HG02678 (cell line): Measurements from ENCODE around the gene HLA-E.

Experiments
- ATAC-seq: cut with Tn5 transposase; IDR thresholded peaks from one replicate; pipeline ENCODE4 v1.9.1; 2021; ENCODE audit warnings: mild to moderate bottlenecking, moderate library complexity; ENCODE audit not compliant: unreplicated experiment

Gene HLA-E

GRCh38 chr6:30533460-30534294 is 44.4 kb downstream of the HLA-E start:
- no peak for ATAC-seq

- ATAC-seq: no peak
Observed at GRCh38 chr6:30537931-30538330, 48.6 kb downstream of the HLA-E start.

GRCh38 chr6:30541515-30542403 is 52.5 kb downstream of the HLA-E start:
- ATAC-seq: no peak

GRCh38 chr6:30542404-30542725 is 53.1 kb downstream of the HLA-E start:
- ATAC-seq: no peak

- ATAC-seq: no peak
Observed at GRCh38 chr6:30542915-30543314, 53.6 kb downstream of the HLA-E start.
